ENCODE data around the gene MTG1. TPM values are rescaled to one million over a fixed set of nuclear protein-coding genes. Genes with fewer than 3 reads are reported as not detected.
A peak's percentile ranks its signal among the peaks of the same experiment; 100 is the strongest.

MTG1 gene
- total and polyA plus RNA-seq, 4 donors = 23.4 to 91.2 (median 42.8) TPM

- Histone ChIP-seq H3K9me3 (ENCODE audit: control insufficient read depth, insufficient read depth, low read length) (no peaks in the 10 kb centered on the region), H3K36me3 (ENCODE audit: control insufficient read depth, insufficient read depth, low read length) (peaks cover 44% of the 10 kb centered on the region), H3K4me1 (ENCODE audit: control insufficient read depth, insufficient read depth, low read length) (peaks cover 27% of the 10 kb centered on the region), H3K4me3 (ENCODE audit: low read depth, low read length) (no peak overlapping the region), H3K27me3 (ENCODE audit: control insufficient read depth, insufficient read depth, low read length) (peaks cover 2% of the 10 kb centered on the region), H3K27ac (ENCODE audit: low read depth, low read length) (no peak overlapping the region)
- no peak for DNase-seq (ENCODE audit: low read depth in 4 of 6, low spot score in 6 of 6)
- 76% methylated on average over 40 of the region's 41 CpGs for WGBS (ENCODE audit: insufficient coverage)
Measured at GRCh38 chr10:133358162-133358924, 35.6 kb upstream of the MTG1 start.

GRCh38 chr10:133358925-133359310 is 35.0 kb upstream of the MTG1 start:
- Histone ChIP-seq H3K27ac (ENCODE audit: low read depth, low read length) (no peak overlapping the region), H3K4me1 (ENCODE audit: control insufficient read depth, insufficient read depth, low read length) (peaks cover 27% of the 10 kb centered on the region), H3K27me3 (ENCODE audit: control insufficient read depth, insufficient read depth, low read length) (peaks cover 2% of the 10 kb centered on the region), H3K36me3 (ENCODE audit: control insufficient read depth, insufficient read depth, low read length) (peaks cover 48% of the 10 kb centered on the region), H3K4me3 (ENCODE audit: low read depth, low read length) (no peak overlapping the region), H3K9me3 (ENCODE audit: control insufficient read depth, insufficient read depth, low read length) (no peaks in the 10 kb centered on the region)
- whole genome bisulfite sequencing (ENCODE audit: insufficient coverage) = 83% methylated on average over 9 of the region's 11 CpGs
- DNase-seq (ENCODE audit: low read depth in 4 of 6, low spot score in 6 of 6) = no peak

- Histone ChIP-seq H3K36me3 (ENCODE audit: control insufficient read depth, insufficient read depth, low read length) (peaks cover 48% of the 10 kb centered on the region), H3K27ac (ENCODE audit: low read depth, low read length) (no peak overlapping the region), H3K27me3 (ENCODE audit: control insufficient read depth, insufficient read depth, low read length) (peaks cover 2% of the 10 kb centered on the region), H3K9me3 (ENCODE audit: control insufficient read depth, insufficient read depth, low read length) (no peaks in the 10 kb centered on the region), H3K4me3 (ENCODE audit: low read depth, low read length) (no peak overlapping the region), H3K4me1 (ENCODE audit: control insufficient read depth, insufficient read depth, low read length) (peaks cover 27% of the 10 kb centered on the region)
- WGBS (ENCODE audit: insufficient coverage) = 41% methylated on average over 5 of the region's 6 CpGs
- peak in 1 of 6 donors; percentile 29 for DNase-seq (ENCODE audit: low read depth in 4 of 6, low spot score in 6 of 6)
Measured at GRCh38 chr10:133359554-133359971, 34.4 kb upstream of the MTG1 start.

- Histone ChIP-seq H3K27ac (ENCODE audit: low read depth, low read length) (no peak overlapping the region), H3K27me3 (ENCODE audit: control insufficient read depth, insufficient read depth, low read length) (peaks cover 2% of the 10 kb centered on the region)
- WGBS (ENCODE audit: insufficient coverage) = 91% methylated on average over 17 of the region's 17 CpGs
Measured at GRCh38 chr10:133359972-133360610, 33.9 kb upstream of the MTG1 start.

GRCh38 chr10:133361227-133361626 is 32.7 kb upstream of the MTG1 start:
- Histone ChIP-seq H3K4me1 (ENCODE audit: control insufficient read depth, insufficient read depth, low read length) (peaks cover 16% of the 10 kb centered on the region), H3K4me3 (ENCODE audit: low read depth, low read length) (no peak overlapping the region), H3K27me3 (ENCODE audit: control insufficient read depth, insufficient read depth, low read length) (peaks cover 2% of the 10 kb centered on the region), H3K27ac (ENCODE audit: low read depth, low read length) (no peak overlapping the region), H3K9me3 (ENCODE audit: control insufficient read depth, insufficient read depth, low read length) (no peaks in the 10 kb centered on the region), H3K36me3 (ENCODE audit: control insufficient read depth, insufficient read depth, low read length) (peaks cover 50% of the 10 kb centered on the region)
- 90% methylated on average over 4 of the region's 5 CpGs for WGBS (ENCODE audit: insufficient coverage)
- no peak for DNase-seq (ENCODE audit: low read depth in 4 of 6, low spot score in 6 of 6)

More at GRCh38 chr10:133359972-133360610, 33.9 kb upstream of the MTG1 start:
- H3K4me1 ChIP-seq (ENCODE audit: control insufficient read depth, insufficient read depth, low read length) = peaks cover 25% of the 10 kb centered on the region
- H3K36me3 ChIP-seq (ENCODE audit: control insufficient read depth, insufficient read depth, low read length) = peaks cover 48% of the 10 kb centered on the region
- no peak for DNase-seq (ENCODE audit: low read depth in 4 of 6, low spot score in 6 of 6)
- H3K4me3 ChIP-seq (ENCODE audit: low read depth, low read length) = no peak overlapping the region
- no peaks in the 10 kb centered on the region for H3K9me3 ChIP-seq (ENCODE audit: control insufficient read depth, insufficient read depth, low read length)

GRCh38 chr10:133361773-133362441 is 32.0 kb upstream of the MTG1 start:
- H3K27me3 ChIP-seq (ENCODE audit: control insufficient read depth, insufficient read depth, low read length) = no peaks in the 10 kb centered on the region
- H3K36me3 ChIP-seq (ENCODE audit: control insufficient read depth, insufficient read depth, low read length) = peaks cover 57% of the 10 kb centered on the region
- no peaks in the 10 kb centered on the region for H3K9me3 ChIP-seq (ENCODE audit: control insufficient read depth, insufficient read depth, low read length)
- 79% methylated on average over 18 of the region's 18 CpGs for WGBS (ENCODE audit: insufficient coverage)
- peaks cover 10% of the 10 kb centered on the region for H3K4me1 ChIP-seq (ENCODE audit: control insufficient read depth, insufficient read depth, low read length)
- no peak for DNase-seq (ENCODE audit: low read depth in 4 of 6, low spot score in 6 of 6)
- no peak overlapping the region for H3K27ac ChIP-seq (ENCODE audit: low read depth, low read length)
- no peak overlapping the region for H3K4me3 ChIP-seq (ENCODE audit: low read depth, low read length)

- peaks cover 3% of the 10 kb centered on the region for H3K4me1 ChIP-seq (ENCODE audit: control insufficient read depth, insufficient read depth, low read length)
- no peaks in the 10 kb centered on the region for H3K27me3 ChIP-seq (ENCODE audit: control insufficient read depth, insufficient read depth, low read length)
- H3K9me3 ChIP-seq (ENCODE audit: control insufficient read depth, insufficient read depth, low read length) = no peaks in the 10 kb centered on the region
- 94% methylated on average over 13 of the region's 13 CpGs for WGBS (ENCODE audit: insufficient coverage)
- peaks cover 59% of the 10 kb centered on the region for H3K36me3 ChIP-seq (ENCODE audit: control insufficient read depth, insufficient read depth, low read length)
- no peak overlapping the region for H3K27ac ChIP-seq (ENCODE audit: low read depth, low read length)
- H3K4me3 ChIP-seq (ENCODE audit: low read depth, low read length) = no peak overlapping the region
- no peak for DNase-seq (ENCODE audit: low read depth in 4 of 6, low spot score in 6 of 6)
Measured at GRCh38 chr10:133362846-133363245, 31.1 kb upstream of the MTG1 start.

GRCh38 chr10:133364645-133365431 is 29.1 kb upstream of the MTG1 start:
- H3K4me1 ChIP-seq (ENCODE audit: control insufficient read depth, insufficient read depth, low read length) = peaks cover 3% of the 10 kb centered on the region
- H3K9me3 ChIP-seq (ENCODE audit: control insufficient read depth, insufficient read depth, low read length) = no peaks in the 10 kb centered on the region
- H3K36me3 ChIP-seq (ENCODE audit: control insufficient read depth, insufficient read depth, low read length) = peaks cover 78% of the 10 kb centered on the region
- H3K27me3 ChIP-seq (ENCODE audit: control insufficient read depth, insufficient read depth, low read length) = no peaks in the 10 kb centered on the region
- no peak overlapping the region for H3K4me3 ChIP-seq (ENCODE audit: low read depth, low read length)
- H3K27ac ChIP-seq (ENCODE audit: low read depth, low read length) = no peak overlapping the region
- WGBS (ENCODE audit: insufficient coverage) = 91% methylated on average over 27 of the region's 29 CpGs
- peak in 1 of 6 donors; percentile 47 for DNase-seq (ENCODE audit: low read depth in 4 of 6, low spot score in 6 of 6)

GRCh38 chr10:133365461-133366129 is 28.4 kb upstream of the MTG1 start:
- Histone ChIP-seq H3K27me3 (ENCODE audit: control insufficient read depth, insufficient read depth, low read length) (no peaks in the 10 kb centered on the region), H3K4me3 (ENCODE audit: low read depth, low read length) (no peak overlapping the region), H3K4me1 (ENCODE audit: control insufficient read depth, insufficient read depth, low read length) (peaks cover 3% of the 10 kb centered on the region), H3K9me3 (ENCODE audit: control insufficient read depth, insufficient read depth, low read length) (no peaks in the 10 kb centered on the region), H3K27ac (ENCODE audit: low read depth, low read length) (no peak overlapping the region), H3K36me3 (ENCODE audit: control insufficient read depth, insufficient read depth, low read length) (peaks cover 82% of the 10 kb centered on the region)
- DNase-seq (ENCODE audit: low read depth in 4 of 6, low spot score in 6 of 6) = peak in 1 of 6 donors; percentile 49
- WGBS (ENCODE audit: insufficient coverage) = 85% methylated on average over 13 of the region's 13 CpGs
